Measurements from ENCODE around the gene SCAMP4.

GRCh38 chr19:1904860-1905109 is 414 bp upstream of the SCAMP4 start:
- TF ChIP-seq CTCF (IDR thresholded peaks at IDR 0.05), result no peak
- no peak for TF ChIP-seq POLR2A (IDR thresholded peaks at IDR 0.05; ENCODE audit: low read depth)

All from esophagus muscularis mucosa (tissue), 3 donors.